AG09309 (cell line): Measurements from ENCODE around the gene PNN.
A peak's percentile ranks its signal among the peaks of the same experiment; 100 is the strongest.
"Not testable (repeated sequence)": the region's sequence is repeated elsewhere in the genome, so short reads cannot be mapped to it uniquely, and the experiment has no call there.

Experiments
- DNase-seq: peaks from one replicate; pipeline ENCODE4 v3.0.0-alpha.2; 2010; ENCODE audit warnings: low read depth
- H3K4me3 ChIP-seq: 2 replicates; pipeline ENCODE4 v1.5.1; 2011; ENCODE audit warnings: mild to moderate bottlenecking, low read depth, low read length, moderate library complexity; ENCODE audit not compliant: control insufficient read depth
- CTCF ChIP-seq: IDR thresholded peaks from 2 replicates; pipeline ENCODE4 v1.5.1; 2011; ENCODE audit warnings: mild to moderate bottlenecking, low read depth, low read length, inconsistent platforms; ENCODE audit not compliant: insufficient read depth, control insufficient read depth; ENCODE audit errors: missing control alignments

PNN gene

DNA sequence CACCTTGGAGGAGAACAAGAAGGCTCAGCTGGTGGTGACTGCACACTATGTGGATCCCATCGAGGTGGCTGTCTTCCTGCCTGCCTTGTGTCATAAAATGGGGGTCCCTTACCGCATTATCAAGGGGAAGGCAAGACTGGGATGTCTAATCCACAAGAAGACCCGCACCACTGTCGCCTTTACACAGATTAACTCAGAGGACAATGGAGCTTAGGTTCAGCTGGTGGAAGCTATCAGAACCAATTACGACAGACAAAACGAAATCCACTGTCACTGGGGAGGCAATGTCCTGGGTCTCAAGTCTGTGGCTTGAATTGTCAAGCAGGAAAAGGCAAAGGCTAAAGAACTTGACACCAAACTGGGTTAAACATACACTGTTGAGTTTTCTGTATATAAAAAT lies 17.6 kb upstream of the PNN start:
- no peak for DNase-seq
- no peak overlapping the region for H3K4me3 ChIP-seq
- no peak for TF ChIP-seq CTCF

DNA sequence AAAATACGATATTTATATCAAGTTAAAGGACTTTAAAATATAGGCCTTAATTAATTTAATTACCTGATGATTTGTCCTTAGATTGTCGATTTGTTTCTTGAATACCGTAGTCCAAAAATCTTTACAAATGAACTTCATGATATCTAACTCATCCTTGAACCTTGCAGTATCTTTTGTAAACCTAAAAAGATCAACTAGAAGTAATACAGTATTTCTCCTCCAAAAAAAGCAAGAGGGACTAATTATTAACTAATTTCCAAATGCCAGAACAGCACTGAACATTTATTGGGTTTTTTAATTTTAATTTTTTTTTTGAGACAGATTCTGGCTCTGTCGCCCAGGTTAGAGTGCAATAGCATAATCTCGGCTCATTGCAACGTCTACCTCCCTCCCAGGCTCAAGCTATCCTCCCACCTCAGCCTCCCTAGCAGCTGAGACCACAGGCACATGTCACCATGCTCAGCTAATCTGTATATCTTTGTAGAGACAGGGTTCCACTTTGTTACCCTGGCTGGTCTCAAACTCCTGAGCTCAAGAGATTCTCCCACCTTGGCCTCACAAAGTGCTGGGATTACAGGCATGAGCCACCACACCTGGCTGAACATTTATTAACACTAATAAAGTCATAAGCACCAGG lies 16.7 kb upstream of the PNN start:
- no peak for DNase-seq
- TF ChIP-seq CTCF, result no peak
- no peak overlapping the region for H3K4me3 ChIP-seq

- no peak for TF ChIP-seq CTCF
- DNase-seq, result no peak
- H3K4me3 ChIP-seq, result no peak overlapping the region
Measured at GRCh38 chr14:39160494-39160893, 14.6 kb upstream of the PNN start.

GRCh38 chr14:39167797-39168320 lies 7.2 kb upstream of the PNN start:
- not testable (repeated sequence) for DNase-seq, H3K4me3 ChIP-seq

GRCh38 chr14:39168591-39168990 lies 6.5 kb upstream of the PNN start:
- TF ChIP-seq CTCF, result no peak
- no peak for DNase-seq
- peak overlapping the region; percentile 17; the same call in 1 of the 2 replicates for H3K4me3 ChIP-seq

DNA sequence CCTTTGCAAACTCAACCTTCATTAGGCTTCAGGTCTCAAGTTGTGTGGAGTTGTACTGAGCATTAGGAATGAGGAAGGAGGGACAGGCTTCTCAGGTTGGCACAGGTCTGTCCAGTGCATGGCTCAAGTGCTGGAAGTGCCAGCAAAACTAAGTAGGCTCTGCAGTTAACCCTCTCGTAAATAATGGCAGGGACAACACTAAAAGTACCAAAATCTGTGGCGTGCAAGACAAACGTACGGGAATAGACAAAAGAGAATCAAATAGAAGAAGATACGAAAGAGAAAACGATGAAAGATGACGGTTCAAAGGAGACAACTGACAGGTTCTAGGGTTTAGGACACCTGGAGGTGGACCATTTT lies 5.5 kb upstream of the PNN start:
- peak overlapping the region; percentile 99 for H3K4me3 ChIP-seq
- TF ChIP-seq CTCF, result no peak
- DNase-seq, result no peak

DNA sequence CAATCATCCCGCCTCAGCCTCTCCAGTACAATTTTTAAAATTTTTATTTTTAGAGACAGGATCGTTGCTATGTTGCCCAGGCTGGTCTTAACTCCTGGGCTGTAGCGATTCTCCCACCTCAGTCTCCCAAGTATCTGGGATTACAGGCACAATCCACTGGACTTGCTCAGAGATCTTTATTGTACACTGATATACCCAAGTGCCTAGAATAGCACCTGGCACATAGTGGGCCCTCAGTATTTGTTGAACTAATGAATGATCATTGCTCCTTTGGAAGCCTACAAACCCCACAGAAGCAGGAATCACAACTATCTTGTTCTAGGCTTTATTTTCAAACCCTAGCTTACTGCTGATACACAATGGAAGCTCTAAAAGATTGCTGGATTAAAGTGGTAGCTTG lies 1.9 kb upstream of the PNN start:
- no peak for DNase-seq
- no peak overlapping the region for H3K4me3 ChIP-seq
- TF ChIP-seq CTCF, result no peak
